Measurements from ENCODE around the gene DLG1. TPM values are rescaled to one million over a fixed set of nuclear protein-coding genes. Genes with fewer than 3 reads are reported as not detected.

The DLG1 gene
- total and polyA plus RNA-seq, 2 experiments from 2014 or later, result 54.8 to 128 TPM

GRCh38 chr3:197205265-197205664, 93.1 kb downstream of the DLG1 start:
- Histone ChIP-seq H4K20me1 (ENCODE audit: insufficient read depth, poor library complexity, severe bottlenecking) (peaks cover 76% of the 10 kb centered on the region), H3K4me2 (no peak overlapping the region), H3K9me2 (replicated peaks; ENCODE audit: insufficient read depth) (no peaks in the 10 kb centered on the region), H3K36me3 (replicated peaks; ENCODE audit: insufficient read depth, low read depth) (no peaks in the 10 kb centered on the region), H3K9me3 (ENCODE audit: low read depth) (no peaks in the 10 kb centered on the region), H3K27me3 (no peaks in the 10 kb centered on the region), H3K79me2 (peaks cover 100% of the 10 kb centered on the region), H3K4me3 (no peak overlapping the region), H2AFZ (no peak overlapping the region), H3K27ac (no peak overlapping the region), H3K4me1 (ENCODE audit: insufficient read depth) (peaks cover 4% of the 10 kb centered on the region)
- TF ChIP-seq EZH2 (IDR thresholded peaks at IDR 0.05; ENCODE audit: borderline replicate concordance) (no peak), EZH2phosphoT487 (IDR thresholded peaks at IDR 0.05; ENCODE audit: low read depth, severe bottlenecking, unreplicated experiment) (no peak), CTCF (IDR thresholded peaks at IDR 0.05; ENCODE audit: poor library complexity) (no peak)
- 97% methylated on average over 1 of the region's 1 CpG for WGBS (ENCODE audit: low lambda C conversion rate, missing lambda C conversion rate)
- DNase-seq (ENCODE audit: low spot score), result no peak

GRCh38 chr3:197204736-197205135, 93.7 kb downstream of the DLG1 start:
- Histone ChIP-seq H3K36me3 (replicated peaks; ENCODE audit: insufficient read depth, low read depth) (no peaks in the 10 kb centered on the region), H3K9me2 (replicated peaks; ENCODE audit: insufficient read depth) (no peaks in the 10 kb centered on the region), H3K79me2 (peaks cover 100% of the 10 kb centered on the region), H3K27ac (no peak overlapping the region), H4K20me1 (ENCODE audit: insufficient read depth, poor library complexity, severe bottlenecking) (peaks cover 76% of the 10 kb centered on the region), H3K4me3 (no peak overlapping the region), H3K27me3 (no peaks in the 10 kb centered on the region), H3K4me2 (no peak overlapping the region), H3K9me3 (ENCODE audit: low read depth) (no peaks in the 10 kb centered on the region), H2AFZ (no peak overlapping the region), H3K4me1 (ENCODE audit: insufficient read depth) (peaks cover 4% of the 10 kb centered on the region)
- no peak for TF ChIP-seq CTCF (IDR thresholded peaks at IDR 0.05; ENCODE audit: poor library complexity)
- no peak for TF ChIP-seq EZH2phosphoT487 (IDR thresholded peaks at IDR 0.05; ENCODE audit: low read depth, severe bottlenecking, unreplicated experiment)
- no peak for TF ChIP-seq EZH2 (IDR thresholded peaks at IDR 0.05; ENCODE audit: borderline replicate concordance)
- 80% methylated on average over 3 of the region's 3 CpGs for WGBS (ENCODE audit: low lambda C conversion rate, missing lambda C conversion rate)
- DNase-seq (ENCODE audit: low spot score), result no peak

- peaks cover 100% of the 10 kb centered on the region for H3K79me2 ChIP-seq
- DNase-seq (ENCODE audit: low spot score), result no peak
- peaks cover 73% of the 10 kb centered on the region for H4K20me1 ChIP-seq (ENCODE audit: insufficient read depth, poor library complexity, severe bottlenecking)
- 47% methylated on average over 2 of the region's 2 CpGs for WGBS (ENCODE audit: low lambda C conversion rate, missing lambda C conversion rate)
- H3K9me3 ChIP-seq (ENCODE audit: low read depth), result no peaks in the 10 kb centered on the region
- no peak for TF ChIP-seq EZH2 (IDR thresholded peaks at IDR 0.05; ENCODE audit: borderline replicate concordance)
- TF ChIP-seq EZH2phosphoT487 (IDR thresholded peaks at IDR 0.05; ENCODE audit: low read depth, severe bottlenecking, unreplicated experiment), result no peak
- no peak for TF ChIP-seq CTCF (IDR thresholded peaks at IDR 0.05; ENCODE audit: poor library complexity)
- H3K36me3 ChIP-seq (replicated peaks; ENCODE audit: insufficient read depth, low read depth), result no peaks in the 10 kb centered on the region
- no peak overlapping the region for H3K4me3 ChIP-seq
- H3K9me2 ChIP-seq (replicated peaks; ENCODE audit: insufficient read depth), result no peaks in the 10 kb centered on the region
- H2AFZ ChIP-seq, result no peak overlapping the region
- H3K27me3 ChIP-seq, result no peaks in the 10 kb centered on the region
- H3K4me1 ChIP-seq (ENCODE audit: insufficient read depth), result no peaks in the 10 kb centered on the region
- H3K27ac ChIP-seq, result no peak overlapping the region
- no peak overlapping the region for H3K4me2 ChIP-seq
Measured at GRCh38 chr3:197203714-197204146, 94.7 kb downstream of the DLG1 start.

GRCh38 chr3:197202694-197203093, 95.7 kb downstream of the DLG1 start:
- H3K36me3 ChIP-seq (replicated peaks; ENCODE audit: insufficient read depth, low read depth), result no peaks in the 10 kb centered on the region
- DNase-seq (ENCODE audit: low spot score), result no peak
- H3K27me3 ChIP-seq, result no peaks in the 10 kb centered on the region
- no peaks in the 10 kb centered on the region for H3K4me1 ChIP-seq (ENCODE audit: insufficient read depth)
- H3K4me3 ChIP-seq, result no peak overlapping the region
- no peak overlapping the region for H3K4me2 ChIP-seq
- TF ChIP-seq CTCF (IDR thresholded peaks at IDR 0.05; ENCODE audit: poor library complexity) (no peak), EZH2 (IDR thresholded peaks at IDR 0.05; ENCODE audit: borderline replicate concordance) (no peak), EZH2phosphoT487 (IDR thresholded peaks at IDR 0.05; ENCODE audit: low read depth, severe bottlenecking, unreplicated experiment) (no peak)
- H2AFZ ChIP-seq, result no peak overlapping the region
- H3K27ac ChIP-seq, result no peak overlapping the region
- peaks cover 73% of the 10 kb centered on the region for H4K20me1 ChIP-seq (ENCODE audit: insufficient read depth, poor library complexity, severe bottlenecking)
- H3K9me2 ChIP-seq (replicated peaks; ENCODE audit: insufficient read depth), result no peaks in the 10 kb centered on the region
- H3K9me3 ChIP-seq (ENCODE audit: low read depth), result no peaks in the 10 kb centered on the region
- peaks cover 100% of the 10 kb centered on the region for H3K79me2 ChIP-seq
- WGBS (ENCODE audit: low lambda C conversion rate, missing lambda C conversion rate), result 69% methylated on average over 2 of the region's 2 CpGs
